HEK293T (cell line): ENCODE measurements around the gene FAM210B.

Source experiments
- BHLHE40 ChIP-seq: fragments of 450-650 bp; IDR thresholded peaks from 2 replicates; pipeline ENCODE4 v1.6.1; 2016; ENCODE audit warnings: mild to moderate bottlenecking, moderate library complexity, borderline replicate concordance
- CTBP1 ChIP-seq: fragments of 450-650 bp; IDR thresholded peaks from 2 replicates; pipeline ENCODE4 v1.6.1; 2016; ENCODE audit warnings: borderline replicate concordance
- ELF4 ChIP-seq: fragments of 450-650 bp; IDR thresholded peaks from 2 replicates; pipeline ENCODE4 v1.6.1; 2017; ENCODE audit warnings: antibody characterized with exemption
- FOXA1 ChIP-seq: fragments of 450-650 bp; IDR thresholded peaks from 2 replicates; pipeline ENCODE4 v1.6.1; 2016; ENCODE audit warnings: mild to moderate bottlenecking
- FOXK2 ChIP-seq: fragments of 450-650 bp; IDR thresholded peaks from 2 replicates; pipeline ENCODE4 v1.6.1; 2016; ENCODE audit warnings: mild to moderate bottlenecking
- L3MBTL2 ChIP-seq: fragments of 450-650 bp; conservative IDR thresholded peaks from 2 replicates; pipeline ENCODE4 v1.6.1; 2016; ENCODE audit warnings: mild to moderate bottlenecking
- LEF1 ChIP-seq: fragments of 450-650 bp; IDR thresholded peaks from 2 replicates; pipeline ENCODE4 v1.6.1; 2017; ENCODE audit warnings: mild to moderate bottlenecking, borderline replicate concordance
- PKNOX1 ChIP-seq: fragments of 450-650 bp; IDR thresholded peaks from 2 replicates; pipeline ENCODE4 v1.6.1; 2016
- SP1 ChIP-seq: fragments of 450-650 bp; IDR thresholded peaks from 2 replicates; pipeline ENCODE4 v1.6.1; 2017
- SUZ12 ChIP-seq: fragments of 450-650 bp; IDR thresholded peaks from 2 replicates; pipeline ENCODE4 v1.6.1; 2016; ENCODE audit warnings: mild to moderate bottlenecking
- TARDBP ChIP-seq: fragments of 450-650 bp; IDR thresholded peaks from 2 replicates; pipeline ENCODE4 v1.6.1; 2016

- TF ChIP-seq BHLHE40 (no peak), SUZ12 (no peak), L3MBTL2 (no peak), FOXA1 (no peak), TARDBP (no peak), LEF1 (no peak), ELF4 (no peak), SP1 (no peak), CTBP1 (no peak), PKNOX1 (no peak), FOXK2 (no peak)
Observed at GRCh38 chr20:56391596-56392131, 32.9 kb downstream of the FAM210B start.
